OCI-LY7 (cell line): ENCODE measurements around the gene RNF224. TPM values are rescaled to one million over a fixed set of nuclear protein-coding genes. Genes with fewer than 3 reads are reported as not detected.
"Not testable (repeated sequence)": the region's sequence is repeated elsewhere in the genome, so short reads cannot be mapped to it uniquely, and the experiment has no call there.

Experiments
- BruUV-seq: library from RNA; stranded (reverse); fragments of 400-500 nt; replicated peaks from 2 replicates; lab custom pipeline; 2021; lab: Mats Ljungman, UMichigan
- CTCF ChIA-PET: fragments of 300-600 bp; sonication (Branson Sonifier 250); formaldehyde crosslinking; loops from one replicate; lab custom pipeline; 2022; ENCODE audit warnings: antibody characterized with exemption; ENCODE audit not compliant: unreplicated experiment; lab: Charles Lee
- POLR2A ChIA-PET: fragments of 300-600 bp; sonication (Branson Sonifier 250); formaldehyde crosslinking; loops from one replicate; lab custom pipeline; 2022; ENCODE audit warnings: antibody characterized with exemption; lab: Charles Lee
- DNase-seq: peaks from one replicate; pipeline ENCODE4 v3.0.0-alpha.2; 2015; ENCODE audit warnings: low spot score
- H2AFZ ChIP-seq: fragments of 200-600 bp; sonication (generic), shearing (Covaris generic); 2 replicates; pipeline ENCODE4 v1.6.1; 2014; ENCODE audit warnings: mild to moderate bottlenecking, antibody characterized with exemption, low read length, moderate library complexity
- H3K27ac ChIP-seq: fragments of 200-600 bp; sonication (generic); 2 replicates; pipeline ENCODE4 v1.5.1; 2014; ENCODE audit warnings: mixed run types, low read depth, mild to moderate bottlenecking, moderate library complexity, low read length, inconsistent platforms; ENCODE audit not compliant: poor library complexity, severe bottlenecking
- H3K36me3 ChIP-seq: fragments of 200-600 bp; sonication (generic); 2 replicates; pipeline ENCODE4 v1.6.1; 2014; ENCODE audit warnings: mild to moderate bottlenecking, antibody characterized with exemption, low read length, moderate library complexity, mixed read lengths; ENCODE audit not compliant: insufficient read depth
- H3K4me1 ChIP-seq: fragments of 200-600 bp; sonication (generic); 2 replicates; pipeline ENCODE4 v1.5.1; 2014; ENCODE audit warnings: mild to moderate bottlenecking, low read length; ENCODE audit not compliant: insufficient read depth, poor library complexity, severe bottlenecking
- H3K4me2 ChIP-seq: fragments of 200-600 bp; sonication (generic); 2 replicates; pipeline ENCODE4 v1.6.1; 2014; ENCODE audit warnings: mild to moderate bottlenecking, low read length
- H3K4me3 ChIP-seq: fragments of 200-600 bp; sonication (generic); 2 replicates; pipeline ENCODE4 v1.5.1; 2014; ENCODE audit warnings: mild to moderate bottlenecking, low read depth, low read length; ENCODE audit not compliant: poor library complexity, severe bottlenecking
- H3K79me2 ChIP-seq: fragments of 200-600 bp; sonication (generic); 2 replicates; pipeline ENCODE4 v1.6.1; 2016; ENCODE audit warnings: low read depth, mild to moderate bottlenecking, low read length, moderate library complexity, mixed read lengths; ENCODE audit not compliant: insufficient read depth
- H3K9me2 ChIP-seq: fragments of 200-600 bp; sonication (generic); 2 replicates; pipeline ENCODE4 v1.6.1; 2016; ENCODE audit warnings: mild to moderate bottlenecking, low read length, mixed read lengths; ENCODE audit not compliant: insufficient read depth
- H3K9me3 ChIP-seq: fragments of 200-600 bp; sonication (generic); 2 replicates; pipeline ENCODE4 v1.6.1; 2014; ENCODE audit warnings: mild to moderate bottlenecking, mixed run types, low read length, mixed read lengths
- H4K20me1 ChIP-seq: fragments of 200-600 bp; sonication (generic); 2 replicates; pipeline ENCODE4 v1.6.1; 2014; ENCODE audit warnings: mild to moderate bottlenecking, antibody characterized with exemption, low read length, moderate library complexity, mixed read lengths; ENCODE audit not compliant: insufficient read depth
- CTCF ChIP-seq: fragments of 200-600 bp; sonication (generic); conservative IDR thresholded peaks from 2 replicates; pipeline ENCODE4 v1.5.1; 2014; ENCODE audit warnings: mild to moderate bottlenecking, antibody characterized with exemption, low read length, moderate library complexity, mixed read lengths
- EZH2phosphoT487 ChIP-seq: fragments of 200-600 bp; sonication (generic); IDR thresholded peaks from 2 replicates; pipeline ENCODE4 v1.6.1; 2018; ENCODE audit warnings: low read depth, borderline replicate concordance, mild to moderate bottlenecking, mixed run types, antibody characterized with exemption, low read length, moderate library complexity, mixed read lengths
- intact Hi-C: fragments of 100-400 bp; cut with micrococcal nuclease; formaldehyde crosslinking; loops from one replicate; pipeline ENCODE4 v1.10.0; 2022; ENCODE audit not compliant: unreplicated experiment
- total RNA-seq, 2 experiments: library from RNA; depleted of rRNA in 1 of 2; stranded (reverse); fragments of >200 nt in 1 of 2; shearing (Covaris generic) in 1 of 2; gene quantifications; 2 replicates each; pipeline ENCODE4 v1.2.3, GENCODE V29; 2014 to 2022

RNF224 gene
- total RNA-seq, 2 experiments from 2014 or later, result 0.13 to 0.30 TPM

GRCh38 chr9:137236936-137237421 lies 9.7 kb downstream of the RNF224 start:
- POLR2A ChIA-PET, result interaction anchor here (0.8 kb wide), 1 partner anchor 17 kb away, joined by 3 read pairs; no protein-coding TSS in a partner anchor
- peaks cover 5% of the 10 kb centered on the region for H3K36me3 ChIP-seq
- peak overlapping the region; percentile 75 for H3K4me2 ChIP-seq
- H3K4me1 ChIP-seq, result peaks cover 49% of the 10 kb centered on the region
- H4K20me1 ChIP-seq, result peaks cover 3% of the 10 kb centered on the region
- no peaks in the 10 kb centered on the region for H3K9me2 ChIP-seq
- H3K27ac ChIP-seq, result peak overlapping the region; percentile 29
- peaks cover 22% of the 10 kb centered on the region for H3K79me2 ChIP-seq
- TF ChIP-seq CTCF (no peak), EZH2phosphoT487 (no peak)
- no peaks in the 10 kb centered on the region for H3K9me3 ChIP-seq
- no peak overlapping the region for H2AFZ ChIP-seq
- no TSS peak for BruUV-seq
- peak overlapping the region; percentile 48 for H3K4me3 ChIP-seq
- CTCF ChIA-PET, result interaction anchor here (1.2 kb wide), 1 partner anchor 107 kb away, joined by 6 read pairs; no protein-coding TSS in a partner anchor
- intact Hi-C loops, result loop anchor here (2.0 kb wide), 2 partner anchors 32 to 168 kb away; no protein-coding TSS in a partner anchor
- DNase-seq, result no peak

- BruUV-seq, result no TSS peak
- intact Hi-C loops, result loop anchor here (2.0 kb wide), 2 partner anchors 31 to 169 kb away; no protein-coding TSS in a partner anchor
These were observed 10.7 kb downstream of the RNF224 start for GRCh38 chr9:137237759-137238726.

GRCh38 chr9:137239541-137240200 lies 12.4 kb downstream of the RNF224 start:
- not testable (repeated sequence) for H2AFZ ChIP-seq, BruUV-seq, DNase-seq, H3K9me3 ChIP-seq, H3K9me2 ChIP-seq
- POLR2A ChIA-PET, result interaction anchor here (1.2 to 3.3 kb wide), 3 partner anchors 15 to 110 kb away, joined by 3 to 26 read pairs (median 4); partner anchors contain the start of gene NELFB
- H4K20me1 ChIP-seq, result peaks cover 14% of the 10 kb centered on the region
- H3K4me3 ChIP-seq, result peak overlapping the region; percentile 80
- peaks cover 34% of the 10 kb centered on the region for H3K79me2 ChIP-seq
- H3K4me2 ChIP-seq, result peak overlapping the region; percentile 75
- intact Hi-C loops, result loop anchor here (2.0 kb wide), 1 partner anchor 37 kb away; the partner anchor contains the start of gene TOR4A
- peaks cover 28% of the 10 kb centered on the region for H3K36me3 ChIP-seq
- CTCF ChIA-PET, result interaction anchor here (0.7 kb wide), 1 partner anchor 392 kb away, joined by 3 read pairs; no protein-coding TSS in a partner anchor
- H3K27ac ChIP-seq, result peak overlapping the region; percentile 89
- peaks cover 67% of the 10 kb centered on the region for H3K4me1 ChIP-seq

More at GRCh38 chr9:137237759-137238726, 10.7 kb downstream of the RNF224 start:
- Histone ChIP-seq H3K27ac (peak overlapping the region; percentile 29), H2AFZ (no peak overlapping the region), H3K4me1 (peaks cover 59% of the 10 kb centered on the region), H3K9me2 (no peaks in the 10 kb centered on the region), H3K36me3 (peaks cover 15% of the 10 kb centered on the region), H3K9me3 (no peaks in the 10 kb centered on the region), H3K79me2 (peaks cover 32% of the 10 kb centered on the region), H3K4me3 (peak overlapping the region; percentile 80), H4K20me1 (peaks cover 14% of the 10 kb centered on the region), H3K4me2 (peak overlapping the region; percentile 75)
- CTCF ChIA-PET, result interaction anchor here (0.5 to 0.6 kb wide), 3 partner anchors 31 to 199 kb away, joined by 3 to 5 read pairs (median 3); no protein-coding TSS in a partner anchor
- POLR2A ChIA-PET, result interaction anchor here (0.8 to 3.3 kb wide), 2 partner anchors 16 to 17 kb away, joined by 3 to 26 read pairs; partner anchors contain the start of gene NELFB
- no peak for DNase-seq
- TF ChIP-seq EZH2phosphoT487, result no peak
